GM13977 (cell line): ENCODE data around the gene SPARC.

ENCODE experiments used
- DNase-seq: peaks from one replicate; pipeline ENCODE4 v3.0.0; 2012; ENCODE audit warnings: low spot score
- CTCF ChIP-seq: IDR thresholded peaks from 2 replicates; pipeline ENCODE4 v1.5.1; 2012; ENCODE audit warnings: mild to moderate bottlenecking, control low read depth; ENCODE audit not compliant: insufficient read depth; ENCODE audit errors: extremely low read depth, missing control alignments
- in situ Hi-C: fragments of 300-500 bp; cut with MboI; formaldehyde crosslinking; loops from one replicate; pipeline ENCODE4 v1.12.0; 2022; ENCODE audit warnings: low sequenced_read_pairs, low pct_unique_long_range_greater_than_20kb, mixed read lengths, inconsistent platforms; ENCODE audit not compliant: unreplicated experiment

The SPARC gene

GRCh38 chr5:151615431-151615830 is 71.3 kb downstream of the SPARC start:
- DNase-seq, result no peak

GRCh38 chr5:151614565-151614964 is 72.2 kb downstream of the SPARC start:
- no peak for TF ChIP-seq CTCF
- no peak for DNase-seq
- in situ Hi-C loops, result no loop called here

More at GRCh38 chr5:151615431-151615830, 71.3 kb downstream of the SPARC start:
- in situ Hi-C loops, result no loop called here
- no peak for TF ChIP-seq CTCF

- TF ChIP-seq CTCF, result no peak
- DNase-seq, result peak; percentile 61
- in situ Hi-C loops, result no loop called here
Measured at GRCh38 chr5:151612689-151613427, 73.9 kb downstream of the SPARC start.

- TF ChIP-seq CTCF, result no peak
- in situ Hi-C loops, result no loop called here
- no peak for DNase-seq
Measured at GRCh38 chr5:151611127-151611775, 75.5 kb downstream of the SPARC start.
